DND-41 (cell line): Measurements from ENCODE around the gene KRT25.

Experiments
- EZH2 ChIP-seq: IDR thresholded peaks from 3 replicates; pipeline ENCODE4 v1.6.1; 2012; ENCODE audit warnings: borderline replicate concordance, low read depth, mild to moderate bottlenecking, moderate library complexity, low read length, inconsistent platforms; ENCODE audit not compliant: severe bottlenecking
- TF ChIP-seq, protein P1 (sequence below): IDR thresholded peaks from 2 replicates; pipeline ENCODE4 v1.5.1; 2012; ENCODE audit warnings: borderline replicate concordance, low read length, moderate library complexity, mild to moderate bottlenecking; ENCODE audit not compliant: poor library complexity, severe bottlenecking; ENCODE audit errors: extremely low read depth

DNA sequence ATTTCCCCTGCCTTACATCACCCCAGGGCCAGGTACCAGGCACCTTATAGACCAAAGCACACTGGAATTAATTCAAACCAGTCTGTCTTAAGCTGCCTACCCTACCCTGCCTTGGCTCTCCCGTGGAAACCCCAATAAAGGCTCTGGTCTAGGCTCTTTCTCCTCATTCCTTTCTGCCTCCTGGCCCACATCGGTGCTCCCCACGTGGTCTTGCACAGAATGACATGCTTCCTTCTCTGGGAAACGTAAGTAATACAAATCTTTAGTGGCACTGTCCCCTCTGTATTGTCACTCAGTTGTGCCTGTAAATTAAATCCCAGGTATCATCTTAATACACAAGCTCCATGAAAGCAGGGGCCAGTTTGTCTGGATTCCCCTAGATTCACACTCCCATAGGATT, 16.6 kb downstream of the KRT25 start:
- TF ChIP-seq, protein P1, sequence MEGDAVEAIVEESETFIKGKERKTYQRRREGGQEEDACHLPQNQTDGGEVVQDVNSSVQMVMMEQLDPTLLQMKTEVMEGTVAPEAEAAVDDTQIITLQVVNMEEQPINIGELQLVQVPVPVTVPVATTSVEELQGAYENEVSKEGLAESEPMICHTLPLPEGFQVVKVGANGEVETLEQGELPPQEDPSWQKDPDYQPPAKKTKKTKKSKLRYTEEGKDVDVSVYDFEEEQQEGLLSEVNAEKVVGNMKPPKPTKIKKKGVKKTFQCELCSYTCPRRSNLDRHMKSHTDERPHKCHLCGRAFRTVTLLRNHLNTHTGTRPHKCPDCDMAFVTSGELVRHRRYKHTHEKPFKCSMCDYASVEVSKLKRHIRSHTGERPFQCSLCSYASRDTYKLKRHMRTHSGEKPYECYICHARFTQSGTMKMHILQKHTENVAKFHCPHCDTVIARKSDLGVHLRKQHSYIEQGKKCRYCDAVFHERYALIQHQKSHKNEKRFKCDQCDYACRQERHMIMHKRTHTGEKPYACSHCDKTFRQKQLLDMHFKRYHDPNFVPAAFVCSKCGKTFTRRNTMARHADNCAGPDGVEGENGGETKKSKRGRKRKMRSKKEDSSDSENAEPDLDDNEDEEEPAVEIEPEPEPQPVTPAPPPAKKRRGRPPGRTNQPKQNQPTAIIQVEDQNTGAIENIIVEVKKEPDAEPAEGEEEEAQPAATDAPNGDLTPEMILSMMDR = no peak
- TF ChIP-seq EZH2 = no peak
